ENCODE measurements around the gene EMC6.

Gene EMC6

GRCh38 chr17:3639981-3640596 lies 28.5 kb upstream of the EMC6 start:
- no peaks in the 10 kb centered on the region for H3K9me3 ChIP-seq (replicated peaks; ENCODE audit: low read length)
- no peak overlapping the region for H3K4me2 ChIP-seq (ENCODE audit: low read length)
- H3K4me1 ChIP-seq (ENCODE audit: control insufficient read depth, insufficient read depth, low read length) = peaks cover 14% of the 10 kb centered on the region
- peaks cover 7% of the 10 kb centered on the region for H3K36me3 ChIP-seq (ENCODE audit: insufficient read depth, low read length)
- no peak overlapping the region for H3K9ac ChIP-seq (ENCODE audit: low read depth, low read length)
- H3K4me3 ChIP-seq (ENCODE audit: low read length) = no peak overlapping the region
- H3K27me3 ChIP-seq (ENCODE audit: control insufficient read depth, insufficient read depth, low read length) = no peaks in the 10 kb centered on the region

- Histone ChIP-seq H3K9ac (ENCODE audit: low read depth, low read length) (no peak overlapping the region), H3K9me3 (replicated peaks; ENCODE audit: low read length) (no peaks in the 10 kb centered on the region), H3K27me3 (ENCODE audit: control insufficient read depth, insufficient read depth, low read length) (no peaks in the 10 kb centered on the region), H3K4me2 (ENCODE audit: low read length) (no peak overlapping the region), H3K36me3 (ENCODE audit: insufficient read depth, low read length) (peaks cover 7% of the 10 kb centered on the region), H3K4me1 (ENCODE audit: control insufficient read depth, insufficient read depth, low read length) (peaks cover 9% of the 10 kb centered on the region), H3K4me3 (ENCODE audit: low read length) (no peak overlapping the region)
Observed at GRCh38 chr17:3641014-3641413, 27.6 kb upstream of the EMC6 start.

GRCh38 chr17:3641717-3642486 lies 26.7 kb upstream of the EMC6 start:
- H3K4me1 ChIP-seq (ENCODE audit: control insufficient read depth, insufficient read depth, low read length) = peaks cover 9% of the 10 kb centered on the region
- H3K4me2 ChIP-seq (ENCODE audit: low read length) = no peak overlapping the region

GRCh38 chr17:3643889-3644349 lies 24.7 kb upstream of the EMC6 start:
- Histone ChIP-seq H3K9me3 (replicated peaks; ENCODE audit: low read length) (no peaks in the 10 kb centered on the region), H3K4me1 (ENCODE audit: control insufficient read depth, insufficient read depth, low read length) (no peaks in the 10 kb centered on the region), H3K27me3 (ENCODE audit: control insufficient read depth, insufficient read depth, low read length) (no peaks in the 10 kb centered on the region), H3K9ac (ENCODE audit: low read depth, low read length) (no peak overlapping the region), H3K4me2 (ENCODE audit: low read length) (no peak overlapping the region), H3K4me3 (ENCODE audit: low read length) (no peak overlapping the region), H3K36me3 (ENCODE audit: insufficient read depth, low read length) (peaks cover 4% of the 10 kb centered on the region)

More at GRCh38 chr17:3641717-3642486, 26.7 kb upstream of the EMC6 start:
- Histone ChIP-seq H3K4me3 (ENCODE audit: low read length) (no peak overlapping the region), H3K27me3 (ENCODE audit: control insufficient read depth, insufficient read depth, low read length) (no peaks in the 10 kb centered on the region), H3K9ac (ENCODE audit: low read depth, low read length) (no peak overlapping the region), H3K36me3 (ENCODE audit: insufficient read depth, low read length) (peaks cover 7% of the 10 kb centered on the region), H3K9me3 (replicated peaks; ENCODE audit: low read length) (no peaks in the 10 kb centered on the region)

- peaks cover 4% of the 10 kb centered on the region for H3K36me3 ChIP-seq (ENCODE audit: insufficient read depth, low read length)
- no peaks in the 10 kb centered on the region for H3K27me3 ChIP-seq (ENCODE audit: control insufficient read depth, insufficient read depth, low read length)
- H3K9ac ChIP-seq (ENCODE audit: low read depth, low read length) = no peak overlapping the region
Observed at GRCh38 chr17:3645310-3645709, 23.3 kb upstream of the EMC6 start.

GRCh38 chr17:3647251-3647650 lies 21.4 kb upstream of the EMC6 start:
- Histone ChIP-seq H3K27me3 (ENCODE audit: control insufficient read depth, insufficient read depth, low read length) (no peaks in the 10 kb centered on the region), H3K36me3 (ENCODE audit: insufficient read depth, low read length) (no peaks in the 10 kb centered on the region), H3K9me3 (replicated peaks; ENCODE audit: low read length) (no peaks in the 10 kb centered on the region), H3K4me1 (ENCODE audit: control insufficient read depth, insufficient read depth, low read length) (no peaks in the 10 kb centered on the region), H3K4me2 (ENCODE audit: low read length) (no peak overlapping the region), H3K9ac (ENCODE audit: low read depth, low read length) (no peak overlapping the region), H3K4me3 (ENCODE audit: low read length) (no peak overlapping the region)

More at GRCh38 chr17:3645310-3645709, 23.3 kb upstream of the EMC6 start:
- Histone ChIP-seq H3K4me1 (ENCODE audit: control insufficient read depth, insufficient read depth, low read length) (no peaks in the 10 kb centered on the region), H3K9me3 (replicated peaks; ENCODE audit: low read length) (no peaks in the 10 kb centered on the region), H3K4me2 (ENCODE audit: low read length) (no peak overlapping the region), H3K4me3 (ENCODE audit: low read length) (no peak overlapping the region)

GRCh38 chr17:3647769-3648555 lies 20.6 kb upstream of the EMC6 start:
- Histone ChIP-seq H3K4me1 (ENCODE audit: control insufficient read depth, insufficient read depth, low read length) (no peaks in the 10 kb centered on the region), H3K36me3 (ENCODE audit: insufficient read depth, low read length) (no peaks in the 10 kb centered on the region), H3K4me2 (ENCODE audit: low read length) (no peak overlapping the region), H3K4me3 (ENCODE audit: low read length) (no peak overlapping the region), H3K9ac (ENCODE audit: low read depth, low read length) (no peak overlapping the region), H3K27me3 (ENCODE audit: control insufficient read depth, insufficient read depth, low read length) (no peaks in the 10 kb centered on the region), H3K9me3 (replicated peaks; ENCODE audit: low read length) (no peaks in the 10 kb centered on the region)

- Histone ChIP-seq H3K9ac (ENCODE audit: low read depth, low read length) (no peak overlapping the region), H3K4me3 (ENCODE audit: low read length) (no peak overlapping the region), H3K4me2 (ENCODE audit: low read length) (no peak overlapping the region), H3K4me1 (ENCODE audit: control insufficient read depth, insufficient read depth, low read length) (peaks cover 21% of the 10 kb centered on the region), H3K27me3 (ENCODE audit: control insufficient read depth, insufficient read depth, low read length) (no peaks in the 10 kb centered on the region), H3K9me3 (replicated peaks; ENCODE audit: low read length) (no peaks in the 10 kb centered on the region), H3K36me3 (ENCODE audit: insufficient read depth, low read length) (peaks cover under 1% of the 10 kb centered on the region)
Observed at GRCh38 chr17:3655766-3656165, 12.8 kb upstream of the EMC6 start.

GRCh38 chr17:3656353-3656752 lies 12.3 kb upstream of the EMC6 start:
- Histone ChIP-seq H3K27me3 (ENCODE audit: control insufficient read depth, insufficient read depth, low read length) (no peaks in the 10 kb centered on the region), H3K36me3 (ENCODE audit: insufficient read depth, low read length) (peaks cover 6% of the 10 kb centered on the region), H3K4me3 (ENCODE audit: low read length) (no peak overlapping the region), H3K4me1 (ENCODE audit: control insufficient read depth, insufficient read depth, low read length) (peaks cover 24% of the 10 kb centered on the region), H3K9me3 (replicated peaks; ENCODE audit: low read length) (no peaks in the 10 kb centered on the region), H3K9ac (ENCODE audit: low read depth, low read length) (no peak overlapping the region), H3K4me2 (ENCODE audit: low read length) (no peak overlapping the region)

GRCh38 chr17:3656755-3657587 lies 11.6 kb upstream of the EMC6 start:
- Histone ChIP-seq H3K27me3 (ENCODE audit: control insufficient read depth, insufficient read depth, low read length) (no peaks in the 10 kb centered on the region), H3K36me3 (ENCODE audit: insufficient read depth, low read length) (peaks cover 11% of the 10 kb centered on the region), H3K4me3 (ENCODE audit: low read length) (no peak overlapping the region), H3K9ac (ENCODE audit: low read depth, low read length) (no peak overlapping the region), H3K4me2 (ENCODE audit: low read length) (no peak overlapping the region), H3K4me1 (ENCODE audit: control insufficient read depth, insufficient read depth, low read length) (peaks cover 24% of the 10 kb centered on the region), H3K9me3 (replicated peaks; ENCODE audit: low read length) (no peaks in the 10 kb centered on the region)

GRCh38 chr17:3657588-3657869 lies 11.1 kb upstream of the EMC6 start:
- Histone ChIP-seq H3K9ac (ENCODE audit: low read depth, low read length) (no peak overlapping the region), H3K4me2 (ENCODE audit: low read length) (no peak overlapping the region), H3K4me3 (ENCODE audit: low read length) (no peak overlapping the region), H3K9me3 (replicated peaks; ENCODE audit: low read length) (no peaks in the 10 kb centered on the region), H3K4me1 (ENCODE audit: control insufficient read depth, insufficient read depth, low read length) (peaks cover 24% of the 10 kb centered on the region), H3K27me3 (ENCODE audit: control insufficient read depth, insufficient read depth, low read length) (no peaks in the 10 kb centered on the region), H3K36me3 (ENCODE audit: insufficient read depth, low read length) (peaks cover 15% of the 10 kb centered on the region)
